Effector memory CD4-positive, alpha-beta T cell (primary cell): ENCODE measurements around the gene AGPAT1.
A peak's percentile ranks its signal among the peaks of the same experiment; 100 is the strongest.

Source experiments
- DNase-seq, 3 donors: peaks; one replicate each; pipeline ENCODE4 v3.0.0-alpha.2; 2020
- H3K27ac ChIP-seq: 2 replicates; pipeline ENCODE4 v1.7.0; 2013; ENCODE audit warnings: mild to moderate bottlenecking, low read length, moderate library complexity; ENCODE audit not compliant: insufficient read depth, poor library complexity, severe bottlenecking
- H3K27me3 ChIP-seq: replicated peaks from 2 replicates; pipeline ENCODE4 v1.7.0; 2013; ENCODE audit warnings: mild to moderate bottlenecking, low read length; ENCODE audit not compliant: insufficient read depth, control insufficient read depth, poor library complexity, severe bottlenecking
- H3K36me3 ChIP-seq: 2 replicates; pipeline ENCODE4 v1.7.0; 2013; ENCODE audit warnings: mild to moderate bottlenecking, low read length, moderate library complexity; ENCODE audit not compliant: control insufficient read depth, insufficient read depth
- H3K4me1 ChIP-seq: 2 replicates; pipeline ENCODE4 v1.7.0; 2013; ENCODE audit warnings: low read length, mild to moderate bottlenecking; ENCODE audit not compliant: control insufficient read depth, insufficient read depth, poor library complexity, severe bottlenecking
- H3K4me3 ChIP-seq: 2 replicates; pipeline ENCODE4 v1.7.0; 2013; ENCODE audit warnings: low read length, low read depth, mild to moderate bottlenecking; ENCODE audit not compliant: insufficient read depth, poor library complexity, severe bottlenecking
- H3K9me3 ChIP-seq: 2 replicates; pipeline ENCODE4 v1.7.0; 2013; ENCODE audit warnings: mild to moderate bottlenecking, low read length, moderate library complexity; ENCODE audit not compliant: control insufficient read depth
- total RNA-seq, 3 donors: gene quantifications; one replicate each; lab custom pipeline; 2026; lab: John Stamatoyannopoulos, UW

The AGPAT1 gene
- total RNA-seq = 15.6 to 28.8 (median 20.4) reads per million in 3 donors

- H3K27ac ChIP-seq = peak within 1 kb of the TSS; percentile 95
- no peaks in the 10 kb centered on the region for H3K9me3 ChIP-seq
- peak within 1 kb of the TSS; percentile 88 for H3K4me3 ChIP-seq
- no peaks in the 10 kb centered on the region for H3K27me3 ChIP-seq
- DNase-seq = peak; percentile 86 to 93 (median 92)
- peaks cover 33% of the 10 kb centered on the region for H3K4me1 ChIP-seq
- H3K36me3 ChIP-seq = peaks cover 5% of the 10 kb centered on the region
Measured at GRCh38 chr6:32175711-32176475, at the start of gene AGPAT1. Gene AGPAT1, minus strand, starts transcription at chr6:32176084. Its CDS starts 4,588 bp downstream, at chr6:32171496.

GRCh38 chr6:32224696-32225095, 48.8 kb upstream of the AGPAT1 start:
- Histone ChIP-seq H3K36me3 (no peaks in the 10 kb centered on the region), H3K9me3 (no peaks in the 10 kb centered on the region), H3K4me1 (no peaks in the 10 kb centered on the region), H3K27me3 (no peaks in the 10 kb centered on the region), H3K4me3 (no peak overlapping the region), H3K27ac (no peak overlapping the region)
- no peak for DNase-seq

GRCh38 chr6:32223258-32224235, 47.7 kb upstream of the AGPAT1 start, which contains the start of gene NOTCH4:
Gene NOTCH4, minus strand, starts transcription at chr6:32224067. Its CDS starts 139 bp downstream, at chr6:32223928.
- Histone ChIP-seq H3K27me3 (no peaks in the 10 kb centered on the region), H3K36me3 (no peaks in the 10 kb centered on the region), H3K27ac (no peak within 1 kb of the TSS), H3K4me1 (no peaks in the 10 kb centered on the region), H3K4me3 (no peak within 1 kb of the TSS), H3K9me3 (no peaks in the 10 kb centered on the region)
- DNase-seq = no peak

- H3K27ac ChIP-seq = no peak overlapping the region
- H3K4me1 ChIP-seq = no peaks in the 10 kb centered on the region
- H3K9me3 ChIP-seq = no peaks in the 10 kb centered on the region
- no peaks in the 10 kb centered on the region for H3K27me3 ChIP-seq
- no peak overlapping the region for H3K4me3 ChIP-seq
- DNase-seq = no peak
- H3K36me3 ChIP-seq = no peaks in the 10 kb centered on the region
Measured at GRCh38 chr6:32222333-32223230, 46.7 kb upstream of the AGPAT1 start.

GRCh38 chr6:32220021-32220420, 44.1 kb upstream of the AGPAT1 start:
- Histone ChIP-seq H3K4me3 (no peak overlapping the region), H3K9me3 (no peaks in the 10 kb centered on the region), H3K36me3 (no peaks in the 10 kb centered on the region), H3K27me3 (no peaks in the 10 kb centered on the region), H3K27ac (no peak overlapping the region), H3K4me1 (no peaks in the 10 kb centered on the region)
- no peak for DNase-seq

GRCh38 chr6:32218167-32218566, 42.3 kb upstream of the AGPAT1 start:
- DNase-seq = no peak
- H3K27ac ChIP-seq = no peak overlapping the region
- H3K27me3 ChIP-seq = no peaks in the 10 kb centered on the region
- H3K4me1 ChIP-seq = no peaks in the 10 kb centered on the region
- no peak overlapping the region for H3K4me3 ChIP-seq
- no peaks in the 10 kb centered on the region for H3K36me3 ChIP-seq
- no peaks in the 10 kb centered on the region for H3K9me3 ChIP-seq

GRCh38 chr6:32216998-32217397, 41.1 kb upstream of the AGPAT1 start:
- no peaks in the 10 kb centered on the region for H3K36me3 ChIP-seq
- H3K4me3 ChIP-seq = no peak overlapping the region
- no peaks in the 10 kb centered on the region for H3K9me3 ChIP-seq
- no peaks in the 10 kb centered on the region for H3K4me1 ChIP-seq
- no peak for DNase-seq
- H3K27ac ChIP-seq = no peak overlapping the region
- no peaks in the 10 kb centered on the region for H3K27me3 ChIP-seq

GRCh38 chr6:32216285-32216684, 40.4 kb upstream of the AGPAT1 start:
- H3K4me3 ChIP-seq = no peak overlapping the region
- no peak overlapping the region for H3K27ac ChIP-seq
- H3K27me3 ChIP-seq = no peaks in the 10 kb centered on the region
- no peaks in the 10 kb centered on the region for H3K4me1 ChIP-seq
- no peak for DNase-seq
- no peaks in the 10 kb centered on the region for H3K9me3 ChIP-seq
- no peaks in the 10 kb centered on the region for H3K36me3 ChIP-seq

- no peaks in the 10 kb centered on the region for H3K4me1 ChIP-seq
- H3K9me3 ChIP-seq = no peaks in the 10 kb centered on the region
- H3K36me3 ChIP-seq = no peaks in the 10 kb centered on the region
- no peaks in the 10 kb centered on the region for H3K27me3 ChIP-seq
- H3K4me3 ChIP-seq = no peak overlapping the region
- H3K27ac ChIP-seq = no peak overlapping the region
- no peak for DNase-seq
Measured at GRCh38 chr6:32215617-32216016, 39.7 kb upstream of the AGPAT1 start.
